Activated CD4-positive, alpha-beta T cell treated with anti-CD3 and anti-CD28 coated beads, Interleukin-2, amount 50 U/mL, for 4 hours (primary cell): ENCODE data around the gene CACNA1A.
"Not testable (repeated sequence)": the region's sequence is repeated elsewhere in the genome, so short reads cannot be mapped to it uniquely, and the experiment has no call there.

ENCODE experiments used
- DNase-seq, 2 experiments: peaks; one replicate each; pipeline ENCODE4 v3.0.0-alpha.2; 2020

Gene CACNA1A

GRCh38 chr19:13506471-13506820, at the start of gene CACNA1A:
CACNA1A (minus strand) TSS chr19:13506479; CDS start chr19:13506224, 255 bp downstream.
- no peak for DNase-seq

GRCh38 chr19:13554506-13555240, 48.4 kb upstream of the CACNA1A start:
- no peak for DNase-seq

- DNase-seq: no peak
Observed at GRCh38 chr19:13553880-13554400, 47.7 kb upstream of the CACNA1A start.

GRCh38 chr19:13548131-13548530, 41.9 kb upstream of the CACNA1A start:
- no peak for DNase-seq

GRCh38 chr19:13547102-13547501, 40.8 kb upstream of the CACNA1A start:
- no peak for DNase-seq

- no peak for DNase-seq
Observed at GRCh38 chr19:13544423-13544822, 38.1 kb upstream of the CACNA1A start.

- no peak for DNase-seq
Observed at GRCh38 chr19:13541554-13541953, 35.3 kb upstream of the CACNA1A start.

GRCh38 chr19:13539332-13539731, 33.1 kb upstream of the CACNA1A start:
- DNase-seq: no peak

GRCh38 chr19:13538601-13539253, 32.4 kb upstream of the CACNA1A start:
- no peak for DNase-seq

GRCh38 chr19:13537454-13537853, 31.2 kb upstream of the CACNA1A start:
- no peak for DNase-seq

GRCh38 chr19:13530720-13531119, 24.4 kb upstream of the CACNA1A start:
- no peak for DNase-seq

GRCh38 chr19:13529721-13530120, 23.4 kb upstream of the CACNA1A start:
- DNase-seq: not testable (repeated sequence)

- no peak for DNase-seq
Observed at GRCh38 chr19:13526552-13526951, 20.3 kb upstream of the CACNA1A start.

GRCh38 chr19:13521066-13521465, 14.8 kb upstream of the CACNA1A start:
- DNase-seq: no peak

- no peak for DNase-seq
Observed at GRCh38 chr19:13511947-13512346, 5.7 kb upstream of the CACNA1A start.

GRCh38 chr19:13507053-13507611, 853 bp upstream of the CACNA1A start:
- DNase-seq: no peak

GRCh38 chr19:13505761-13506470, 363 bp downstream of the CACNA1A start:
- no peak for DNase-seq

GRCh38 chr19:13505164-13505695, 1.0 kb downstream of the CACNA1A start:
- DNase-seq: no peak

GRCh38 chr19:13503570-13504235, 2.6 kb downstream of the CACNA1A start:
- no peak for DNase-seq

- no peak for DNase-seq
Observed at GRCh38 chr19:13502231-13502630, 4.0 kb downstream of the CACNA1A start.

- DNase-seq: no peak
Observed at GRCh38 chr19:13499692-13500091, 6.6 kb downstream of the CACNA1A start.

GRCh38 chr19:13493516-13494310, 12.6 kb downstream of the CACNA1A start:
- DNase-seq: no peak
